Gastrocnemius medialis (tissue), 4 donors: ENCODE results near the gene CHST9. TPM values are rescaled to one million over a fixed set of nuclear protein-coding genes. Genes with fewer than 3 reads are reported as not detected.

Experiments
- ATAC-seq, 2 donors: fragments of 150-250 bp; one replicate each; pipeline ENCODE4 v1.9.1; 2016
- DNase-seq, 2 donors: peaks; one replicate each; pipeline ENCODE4 v3.0.0-alpha.2; 2019
- H3K27ac ChIP-seq, 4 donors: fragments of 200-600 bp; sonication (generic); 1 replicate in 1 of 4; 2 replicates in 3 of 4; pipeline ENCODE4 v1.5.1; 2016 to 2018; ENCODE audit warnings: mild to moderate bottlenecking in 2 of 4, moderate library complexity in 1 of 4
- H3K27me3 ChIP-seq, 3 donors: fragments of 200-600 bp; sonication (generic) in 2 of 3; 1 replicate in 1 of 3; 2 replicates in 2 of 3; pipeline versions ENCODE4 v1.5.1 to v1.6.0; 2016 to 2019; ENCODE audit warnings: mild to moderate bottlenecking in 1 of 3, moderate library complexity in 1 of 3
- H3K36me3 ChIP-seq, 2 donors: fragments of 200-600 bp; sonication (generic) in 1 of 2; one replicate each; pipeline ENCODE4 v1.5.1; 2017 to 2018
- H3K4me1 ChIP-seq, 2 donors: fragments of 200-600 bp; sonication (generic) in 1 of 2; one replicate each; pipeline ENCODE4 v1.5.1; 2016 to 2017; ENCODE audit warnings: mild to moderate bottlenecking in 2 of 2
- H3K4me3 ChIP-seq, 4 donors: fragments of 200-600 bp; sonication (generic) in 3 of 4; 1 replicate in 1 of 4; 2 replicates in 3 of 4; pipeline ENCODE4 v1.5.1; 2016 to 2019; ENCODE audit warnings: mild to moderate bottlenecking in 2 of 4
- H3K9me3 ChIP-seq, 3 donors: fragments of 200-600 bp; sonication (generic) in 2 of 3; 1 replicate in 1 of 3; 2 replicates in 2 of 3; pipeline ENCODE4 v1.5.1; 2016 to 2019
- CTCF ChIP-seq, 5 experiments: fragments of 450-650 bp in 3 of 5; fragments of 200-600 bp in 2 of 5; sonication (generic) in 2 of 5; IDR thresholded peaks in 4 of 5; conservative IDR thresholded peaks in 1 of 5; 1 replicate in 4 of 5; 2 replicates in 1 of 5; pipeline ENCODE4 v1.5.1; 2016 to 2019; ENCODE audit warnings: antibody characterized with exemption in 5 of 5, mild to moderate bottlenecking in 3 of 5, moderate library complexity in 3 of 5
- POLR2A ChIP-seq, 2 donors: fragments of 450-650 bp; IDR thresholded peaks; one replicate each; pipeline ENCODE4 v1.6.1; 2017; ENCODE audit warnings: antibody characterized with exemption in 2 of 2, mild to moderate bottlenecking in 2 of 2, moderate library complexity in 2 of 2
- in situ Hi-C, 4 donors: fragments of 200-750 bp; cut with MboI; loops; one replicate each; pipeline versions ENCODE4 v1.15.0 to v1.8.0; 2017; ENCODE audit warnings: low sequenced_read_pairs in 4 of 4
- intact Hi-C: fragments of 100-400 bp; cut with DNase I; formaldehyde crosslinking; loops from one replicate; pipeline ENCODE4 v1.15.1; 2023; ENCODE audit warnings: low total_unique reads
- total RNA-seq, 4 donors: library from RNA; depleted of rRNA; stranded (reverse); fragments of >200 nt; gene quantifications; one replicate each; pipeline versions ENCODE4 v1.1.0 to v1.2.3, GENCODE V29; 2016

CHST9 gene
- total RNA-seq, 4 donors from 2014 or later = 0.07 TPM; not detected in 3

GRCh38 chr18:26869640-26870039, 315.5 kb downstream of the CHST9 start:
- TF ChIP-seq POLR2A (IDR thresholded peaks at IDR 0.05) (no peak), CTCF (IDR thresholded peaks at IDR 0.05 in 4 of 5, conservative IDR thresholded peaks at IDR 0.05 in 1 of 5) (no peak)
- Histone ChIP-seq H3K4me3 (no peak overlapping the region), H3K27me3 (no peaks in the 10 kb centered on the region), H3K27ac (peak overlapping the region; percentile 62 to 92 (median 80)), H3K4me1 (peaks cover 28 to 43% of the 10 kb centered on the region in 2 donors), H3K36me3 (no peaks in the 10 kb centered on the region), H3K9me3 (no peaks in the 10 kb centered on the region)
- in situ Hi-C loops (loop anchor here in 1 of 4 donors (25.0 kb wide), 1 partner anchor 93 kb away; no protein-coding TSS in a partner anchor), intact Hi-C loops (loop anchor here (5.0 kb wide), 1 partner anchor 372 kb away; no protein-coding TSS in a partner anchor)
- DNase-seq = no peak
- no peak for ATAC-seq

- Histone ChIP-seq H3K4me1 (peaks cover 28 to 48% of the 10 kb centered on the region in 2 donors), H3K9me3 (no peaks in the 10 kb centered on the region), H3K36me3 (no peaks in the 10 kb centered on the region), H3K27me3 (no peaks in the 10 kb centered on the region), H3K27ac (peak overlapping the region; percentile 62 to 92 (median 80)), H3K4me3 (peak overlapping the region; percentile 10 to 39 (median 27))
- ATAC-seq = no peak
- TF ChIP-seq POLR2A (IDR thresholded peaks at IDR 0.05) = no peak
- TF ChIP-seq CTCF (IDR thresholded peaks at IDR 0.05 in 4 of 5, conservative IDR thresholded peaks at IDR 0.05 in 1 of 5) = no peak
- no peak for DNase-seq
- intact Hi-C loops = loop anchor here (5.0 kb wide), 1 partner anchor 372 kb away; no protein-coding TSS in a partner anchor
- in situ Hi-C loops = loop anchor here in 1 of 4 donors (25.0 kb wide), 1 partner anchor 93 kb away; no protein-coding TSS in a partner anchor
Measured at GRCh38 chr18:26868968-26869586, 316.0 kb downstream of the CHST9 start.

GRCh38 chr18:26867471-26867870, 317.6 kb downstream of the CHST9 start:
- H3K4me3 ChIP-seq = no peak overlapping the region
- no peak for DNase-seq
- TF ChIP-seq POLR2A (IDR thresholded peaks at IDR 0.05) (no peak), CTCF (IDR thresholded peaks at IDR 0.05 in 4 of 5, conservative IDR thresholded peaks at IDR 0.05 in 1 of 5) (no peak)
- no peaks in the 10 kb centered on the region for H3K27me3 ChIP-seq
- H3K4me1 ChIP-seq = peaks cover 31 to 45% of the 10 kb centered on the region in 2 donors
- H3K27ac ChIP-seq = peak overlapping the region; percentile 62 to 92 (median 80)
- in situ Hi-C loops = loop anchor here in 1 of 4 donors (25.0 kb wide), 1 partner anchor 95 kb away; no protein-coding TSS in a partner anchor
- no peaks in the 10 kb centered on the region for H3K36me3 ChIP-seq
- ATAC-seq = no peak
- H3K9me3 ChIP-seq = no peaks in the 10 kb centered on the region
- intact Hi-C loops = loop anchor here (5.0 kb wide), 1 partner anchor 370 kb away; no protein-coding TSS in a partner anchor

- H3K27ac ChIP-seq = peak within 1 kb of the TSS; percentile 79 to 92 (median 84)
- H3K4me3 ChIP-seq = peak within 1 kb of the TSS; percentile 36 to 59 (median 50)
- TF ChIP-seq POLR2A (IDR thresholded peaks at IDR 0.05) (peak; percentile 54 to 75), CTCF (IDR thresholded peaks at IDR 0.05 in 4 of 5, conservative IDR thresholded peaks at IDR 0.05 in 1 of 5) (no peak)
- peak; percentile 85 to 86 for ATAC-seq
- intact Hi-C loops = loop anchor here (5.0 kb wide), 1 partner anchor 368 kb away; no protein-coding TSS in a partner anchor
- in situ Hi-C loops = loop anchor here in 1 of 4 donors (25.0 kb wide), 1 partner anchor 97 kb away; no protein-coding TSS in a partner anchor
- no peaks in the 10 kb centered on the region for H3K27me3 ChIP-seq
- DNase-seq = peak; percentile 71 to 79
- H3K9me3 ChIP-seq = no peaks in the 10 kb centered on the region
- H3K36me3 ChIP-seq = peaks cover 0 to 5% of the 10 kb centered on the region in 2 donors
- H3K4me1 ChIP-seq = peaks cover 32 to 45% of the 10 kb centered on the region in 2 donors
Measured at GRCh38 chr18:26865557-26865956, 319.6 kb downstream of the CHST9 start, which contains the start of gene AQP4. AQP4 (minus strand) TSS chr18:26865707; CDS start chr18:26865689, 18 bp downstream.
